Omental fat pad (tissue), 4 donors: ENCODE measurements around the gene AP1M1. TPM values are rescaled to one million over a fixed set of nuclear protein-coding genes. Genes with fewer than 3 reads are reported as not detected.

Experiments used
- ATAC-seq: fragments of 150-250 bp; one replicate; pipeline ENCODE4 v1.9.1; 2016; ENCODE audit warnings: mild to moderate bottlenecking, moderate library complexity; ENCODE audit not compliant: low FRiP score
- DNase-seq: peaks from one replicate; pipeline ENCODE4 v3.0.0-alpha.2; 2019; ENCODE audit warnings: low spot score
- total RNA-seq, 4 donors: library from RNA; depleted of rRNA; stranded (reverse); fragments of >200 nt; gene quantifications; one replicate each; pipeline ENCODE4 v1.1.0, GENCODE V29; 2016
- TF ChIP-seq, protein P1 (sequence below), 3 donors: fragments of 450-650 bp; IDR thresholded peaks; one replicate each; pipeline ENCODE4 v1.5.1; 2016 to 2017; ENCODE audit warnings: antibody characterized with exemption in 3 of 3, mild to moderate bottlenecking in 3 of 3, moderate library complexity in 2 of 3

Gene AP1M1
- total RNA-seq, 4 donors from 2014 or later, result 92.0 to 154 (median 111) TPM

DNA sequence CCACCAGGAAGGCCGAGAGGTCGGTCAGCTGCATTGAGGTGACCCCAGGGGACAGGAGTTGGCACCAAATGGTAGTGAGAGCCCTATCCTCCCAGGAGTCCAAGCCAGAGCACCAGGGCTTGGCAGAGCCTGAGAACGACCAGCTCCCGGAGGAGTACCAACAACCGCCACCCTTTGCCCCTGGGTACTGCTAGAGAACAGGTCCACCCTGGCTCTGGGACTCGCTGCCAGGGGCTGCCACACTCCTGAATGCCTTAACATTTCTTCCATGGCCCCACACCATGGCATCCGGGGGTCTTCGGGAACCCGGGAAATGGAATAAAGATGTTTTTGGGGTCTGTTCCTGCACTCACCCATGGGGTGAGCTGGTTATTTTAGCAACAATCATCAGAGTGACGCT is 40.1 kb upstream of the AP1M1 start:
- TF ChIP-seq, protein P1, sequence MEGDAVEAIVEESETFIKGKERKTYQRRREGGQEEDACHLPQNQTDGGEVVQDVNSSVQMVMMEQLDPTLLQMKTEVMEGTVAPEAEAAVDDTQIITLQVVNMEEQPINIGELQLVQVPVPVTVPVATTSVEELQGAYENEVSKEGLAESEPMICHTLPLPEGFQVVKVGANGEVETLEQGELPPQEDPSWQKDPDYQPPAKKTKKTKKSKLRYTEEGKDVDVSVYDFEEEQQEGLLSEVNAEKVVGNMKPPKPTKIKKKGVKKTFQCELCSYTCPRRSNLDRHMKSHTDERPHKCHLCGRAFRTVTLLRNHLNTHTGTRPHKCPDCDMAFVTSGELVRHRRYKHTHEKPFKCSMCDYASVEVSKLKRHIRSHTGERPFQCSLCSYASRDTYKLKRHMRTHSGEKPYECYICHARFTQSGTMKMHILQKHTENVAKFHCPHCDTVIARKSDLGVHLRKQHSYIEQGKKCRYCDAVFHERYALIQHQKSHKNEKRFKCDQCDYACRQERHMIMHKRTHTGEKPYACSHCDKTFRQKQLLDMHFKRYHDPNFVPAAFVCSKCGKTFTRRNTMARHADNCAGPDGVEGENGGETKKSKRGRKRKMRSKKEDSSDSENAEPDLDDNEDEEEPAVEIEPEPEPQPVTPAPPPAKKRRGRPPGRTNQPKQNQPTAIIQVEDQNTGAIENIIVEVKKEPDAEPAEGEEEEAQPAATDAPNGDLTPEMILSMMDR (IDR thresholded peaks at IDR 0.05), result no peak
- DNase-seq, result no peak

DNA sequence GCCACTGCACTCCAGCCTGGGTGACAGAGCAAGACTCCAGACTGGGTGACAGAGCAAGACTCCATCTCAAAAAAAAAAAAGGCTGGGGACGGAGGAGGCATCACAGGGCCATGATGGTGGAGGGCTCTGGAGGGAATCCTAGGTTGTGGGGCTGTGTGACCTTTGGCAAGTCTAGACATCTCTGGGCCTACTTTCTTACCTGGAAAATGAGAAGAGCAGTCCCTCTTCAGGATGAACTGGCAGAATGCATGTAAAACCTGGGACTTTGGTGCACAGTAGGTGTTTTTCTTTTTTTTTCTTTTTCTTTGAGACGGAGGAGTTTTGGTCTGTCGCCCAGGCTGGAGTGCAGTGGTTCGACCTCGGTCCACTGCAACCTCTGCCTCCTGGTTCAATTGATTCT is 38.1 kb upstream of the AP1M1 start:
- ATAC-seq, result no peak
- TF ChIP-seq, protein P1 (IDR thresholded peaks at IDR 0.05), result no peak
- DNase-seq, result no peak

More for the DNA sequence above, 40.1 kb upstream of the AP1M1 start:
- no peak for ATAC-seq

DNA sequence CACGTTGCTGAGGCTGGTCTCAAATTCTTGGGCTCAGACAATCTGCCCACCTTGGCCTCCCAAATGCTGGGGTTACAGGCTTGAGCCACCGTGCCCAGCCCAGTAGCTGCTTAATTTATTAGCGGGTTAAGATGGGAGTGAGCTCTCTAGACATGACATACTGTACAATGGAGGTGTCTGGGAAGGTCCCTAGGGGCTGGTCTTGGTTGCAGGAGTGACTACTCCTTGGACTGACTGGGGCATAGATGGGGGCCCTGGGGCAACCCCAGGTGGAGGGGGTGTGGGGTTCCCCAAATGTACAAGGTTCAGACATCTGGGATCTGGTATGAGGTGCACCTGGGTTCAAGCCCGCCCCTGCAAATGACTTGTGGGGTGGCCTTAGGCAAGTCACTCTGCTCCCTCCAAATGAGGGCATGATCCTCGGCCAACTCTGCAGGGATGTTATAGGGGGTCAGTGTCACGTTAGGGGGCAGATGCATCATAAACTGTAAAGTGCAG is 37.2 kb upstream of the AP1M1 start:
- TF ChIP-seq, protein P1 (IDR thresholded peaks at IDR 0.05), result no peak
- DNase-seq (no peak), ATAC-seq (no peak)

DNA sequence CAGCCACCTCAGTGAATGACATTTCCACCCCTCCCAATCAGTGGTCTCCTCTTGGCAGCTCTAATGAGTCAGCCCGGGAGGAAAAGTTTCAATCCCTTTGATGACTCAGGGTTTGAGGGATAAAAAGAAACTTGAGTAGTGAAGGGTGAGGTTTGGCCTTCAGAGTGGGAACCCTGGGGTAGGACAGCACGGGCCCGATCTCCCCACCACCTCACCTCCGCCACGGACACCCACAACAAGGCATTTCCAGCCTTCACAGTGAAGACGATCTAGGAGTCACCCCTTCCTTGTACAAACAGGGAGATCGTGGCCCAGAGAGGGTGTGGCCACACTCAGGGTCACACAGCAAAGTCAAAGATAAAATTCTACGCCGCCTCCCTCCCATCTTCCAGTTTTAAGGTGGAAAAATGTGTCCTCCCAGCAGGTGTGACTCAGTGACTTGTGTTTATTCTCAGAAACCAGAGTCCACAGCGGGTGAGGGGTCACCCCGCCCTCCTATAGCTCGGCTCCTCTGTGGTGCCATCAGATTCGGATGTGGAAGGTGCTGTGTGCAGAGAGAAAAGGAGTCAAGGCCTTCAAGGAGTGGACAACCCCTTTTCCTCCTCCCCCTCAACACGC is 36.7 kb upstream of the AP1M1 start:
- no peak for DNase-seq
- no peak for ATAC-seq
- TF ChIP-seq, protein P1 (IDR thresholded peaks at IDR 0.05), result no peak

DNA sequence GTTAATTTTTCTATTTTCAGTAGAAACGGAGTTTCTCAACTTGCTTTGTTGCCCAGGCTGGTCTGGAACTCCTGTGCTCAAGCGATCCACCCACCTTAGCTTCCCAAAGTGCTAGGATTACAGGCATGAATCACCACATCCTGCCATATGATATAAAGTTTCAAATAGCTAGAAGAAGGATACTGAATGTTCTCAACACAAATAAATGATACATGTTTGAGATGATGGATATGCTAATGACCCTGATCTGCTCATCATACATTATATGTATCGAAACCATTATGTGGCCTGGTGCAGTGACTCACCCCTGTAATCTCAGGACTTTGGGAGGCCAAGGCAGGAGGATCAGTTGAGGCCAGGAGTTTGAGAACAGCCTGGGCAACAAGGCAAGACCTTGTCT is 35.9 kb upstream of the AP1M1 start:
- no peak for ATAC-seq
- no peak for DNase-seq
- TF ChIP-seq, protein P1 (IDR thresholded peaks at IDR 0.05), result no peak

DNA sequence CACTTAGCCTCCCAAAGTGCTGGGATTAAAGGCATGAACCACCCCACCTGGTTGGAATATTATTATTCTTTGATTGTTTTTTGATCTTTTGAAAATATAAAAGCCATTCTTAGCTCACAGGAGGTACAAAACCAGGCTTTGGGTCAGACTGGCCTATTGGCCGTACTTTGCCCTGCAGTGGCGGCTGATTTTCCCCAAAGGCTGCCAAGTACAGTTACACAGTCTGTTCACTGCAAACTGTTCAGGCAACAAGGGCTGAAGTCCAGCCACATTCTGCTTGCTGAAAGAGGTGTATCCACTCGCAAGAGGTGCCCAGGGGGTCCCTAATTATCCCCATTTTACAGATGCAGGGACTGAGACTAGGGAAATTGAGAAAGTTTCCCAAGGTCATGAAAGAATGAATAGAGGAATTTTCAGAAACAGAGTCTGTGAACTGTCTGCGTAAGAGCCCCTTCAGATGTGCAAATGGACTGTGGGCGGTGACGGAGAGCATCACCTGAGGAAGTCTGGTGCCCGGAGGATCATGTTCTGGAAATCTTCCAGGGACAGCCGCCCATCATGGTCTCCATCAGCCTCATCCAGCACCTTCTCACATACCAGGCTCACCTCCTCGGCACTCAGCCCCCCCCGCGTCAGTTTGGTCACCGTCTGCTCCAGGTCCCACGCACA is 33.4 kb upstream of the AP1M1 start:
- DNase-seq, result no peak
- no peak for ATAC-seq
- TF ChIP-seq, protein P1 (IDR thresholded peaks at IDR 0.05), result no peak

DNA sequence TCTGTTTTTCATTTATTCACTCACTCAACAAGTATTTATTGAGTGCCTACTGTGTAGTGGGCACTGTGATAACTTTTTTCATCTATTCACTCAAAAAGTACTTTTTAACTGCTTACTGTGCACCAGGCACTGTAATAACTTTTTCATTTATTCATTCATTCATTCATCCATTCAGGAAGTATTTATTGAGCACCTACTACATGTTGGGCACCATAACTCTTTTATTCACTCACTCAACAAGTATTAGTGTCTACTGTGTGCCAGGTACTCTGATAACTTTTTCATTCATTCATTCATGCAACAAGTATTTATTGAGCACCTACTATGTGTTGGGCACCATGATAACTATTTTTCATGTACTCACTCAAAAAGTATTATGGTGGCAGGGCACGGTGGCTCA is 31.3 kb upstream of the AP1M1 start:
- ATAC-seq (no peak), DNase-seq (no peak)
- TF ChIP-seq, protein P1 (IDR thresholded peaks at IDR 0.05), result no peak
